OCI-LY1 (cell line): Measurements from ENCODE around the gene ZBTB16.

Experiments used
- CTCF ChIP-seq: fragments of 200-600 bp; sonication (generic), shearing (Covaris generic); IDR thresholded peaks from 2 replicates; pipeline ENCODE4 v1.5.1; 2017; ENCODE audit warnings: mild to moderate bottlenecking, antibody characterized with exemption, low read length, moderate library complexity, mixed read lengths
- EZH2 ChIP-seq: fragments of 200-600 bp; sonication (generic), shearing (Covaris generic); IDR thresholded peaks from 2 replicates; pipeline ENCODE4 v1.8.0; 2017; ENCODE audit warnings: borderline replicate concordance, mixed run types, mild to moderate bottlenecking, antibody characterized with exemption, low read length, moderate library complexity, mixed read lengths

GRCh38 chr11:114017723-114018122 lies 41.8 kb upstream of the ZBTB16 start:
- no peak for TF ChIP-seq CTCF
- TF ChIP-seq EZH2, result no peak
